CD4-positive, alpha-beta T cell treated with Interferon gamma for 1 hour (primary cell): ENCODE results near the gene SDE2.
"Not testable (repeated sequence)": the region's sequence is repeated elsewhere in the genome, so short reads cannot be mapped to it uniquely, and the experiment has no call there.

Experiments
- DNase-seq: peaks from one replicate; pipeline ENCODE4 v3.0.0-alpha.2; 2020

SDE2 gene

DNA sequence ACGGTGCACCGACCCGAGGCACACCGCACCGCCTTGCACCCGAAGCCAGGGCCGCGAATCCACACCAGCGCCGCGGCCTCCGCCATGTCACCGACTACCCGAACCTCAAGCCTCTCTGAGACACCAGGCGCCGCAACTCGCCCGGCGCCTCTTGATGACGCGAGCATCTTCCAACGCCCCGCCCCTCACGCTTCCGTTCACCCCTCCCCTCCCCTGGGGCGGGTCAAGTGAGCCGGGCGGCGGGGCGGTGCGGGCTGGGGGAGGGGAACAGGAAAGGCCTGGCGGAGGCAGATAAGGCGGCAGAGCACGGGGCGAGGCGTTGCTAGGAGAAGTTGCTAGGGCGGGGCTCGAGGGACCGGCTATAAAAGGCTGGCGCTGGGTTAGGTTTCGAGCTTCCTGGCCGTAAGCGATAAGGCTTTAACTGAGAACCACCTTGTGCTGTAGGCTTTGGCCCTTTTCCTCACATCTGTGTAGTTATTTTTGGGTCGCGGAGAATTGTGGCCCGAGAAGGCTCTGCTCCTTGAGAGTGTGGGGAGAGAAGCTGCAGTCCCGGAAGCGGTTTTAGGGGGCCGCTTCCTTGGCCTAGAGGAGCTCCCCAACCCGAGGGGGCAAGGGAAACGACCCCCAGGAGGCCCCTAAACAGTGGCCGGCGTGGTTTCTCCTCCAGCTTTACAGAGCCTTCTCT, at the start of gene SDE2:
TSS of gene SDE2 (minus strand) at position 117 of the 685 bp plus-strand sequence. CDS start at position 86, 31 bp downstream.
- peak; percentile 100 for DNase-seq

DNA sequence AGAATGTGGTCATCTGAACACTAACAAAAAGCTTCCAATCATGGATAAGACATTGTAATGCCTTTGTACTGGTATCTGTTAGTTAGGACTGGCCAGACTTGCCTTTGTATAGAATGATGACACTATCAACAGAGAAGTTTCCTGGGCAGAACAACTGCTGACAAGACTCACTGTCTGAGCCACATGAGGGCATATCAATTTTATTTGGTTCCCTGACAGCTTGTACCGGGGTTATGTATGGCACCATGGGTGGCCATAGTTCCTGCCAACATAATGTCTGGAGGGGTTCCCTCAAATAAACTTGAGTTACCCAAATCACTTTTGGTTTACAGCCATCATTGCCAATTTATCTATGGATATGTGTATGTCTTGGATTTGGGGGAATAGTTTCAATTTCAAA, 49.7 kb upstream of the SDE2 start:
- no peak for DNase-seq

DNA sequence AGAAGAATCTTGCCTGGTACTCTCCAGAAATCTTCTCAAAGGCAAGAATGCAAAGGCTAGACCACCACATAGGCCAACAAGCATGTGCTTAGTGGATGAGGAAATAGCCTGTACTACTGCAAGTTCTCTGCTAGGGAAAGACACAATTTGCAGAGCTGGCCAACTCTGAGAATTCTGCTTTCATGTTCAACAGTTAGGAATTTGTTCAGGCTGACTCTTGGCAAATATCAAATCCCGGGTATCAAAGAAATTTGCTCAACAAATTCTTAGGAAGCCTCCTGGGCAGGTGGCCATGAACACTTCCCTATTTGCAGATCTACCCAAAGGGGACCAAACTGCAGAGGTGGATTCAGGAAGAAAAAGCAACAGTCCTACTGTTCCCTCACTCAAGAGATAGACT, 48.4 kb upstream of the SDE2 start:
- no peak for DNase-seq

DNA sequence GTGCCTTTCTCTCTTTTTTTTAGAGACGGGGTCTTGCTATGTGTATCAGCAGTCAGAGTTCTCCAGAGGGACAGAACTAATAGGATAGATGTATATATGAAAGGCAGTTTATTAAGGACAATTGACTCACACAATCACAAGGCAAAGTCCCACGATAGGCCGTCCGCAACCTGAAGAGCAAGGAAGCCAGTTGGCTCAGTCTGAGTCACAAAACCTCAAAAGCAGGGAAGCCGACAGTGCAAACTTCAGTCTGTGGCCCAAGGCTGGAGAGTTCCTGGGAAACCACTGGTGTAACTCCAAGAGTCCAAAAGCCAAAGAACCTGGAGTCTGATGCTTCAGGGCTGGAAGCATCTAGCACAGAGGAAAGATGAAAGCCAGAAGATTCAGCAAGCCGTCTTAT, 47.1 kb upstream of the SDE2 start:
- no peak for DNase-seq

DNA sequence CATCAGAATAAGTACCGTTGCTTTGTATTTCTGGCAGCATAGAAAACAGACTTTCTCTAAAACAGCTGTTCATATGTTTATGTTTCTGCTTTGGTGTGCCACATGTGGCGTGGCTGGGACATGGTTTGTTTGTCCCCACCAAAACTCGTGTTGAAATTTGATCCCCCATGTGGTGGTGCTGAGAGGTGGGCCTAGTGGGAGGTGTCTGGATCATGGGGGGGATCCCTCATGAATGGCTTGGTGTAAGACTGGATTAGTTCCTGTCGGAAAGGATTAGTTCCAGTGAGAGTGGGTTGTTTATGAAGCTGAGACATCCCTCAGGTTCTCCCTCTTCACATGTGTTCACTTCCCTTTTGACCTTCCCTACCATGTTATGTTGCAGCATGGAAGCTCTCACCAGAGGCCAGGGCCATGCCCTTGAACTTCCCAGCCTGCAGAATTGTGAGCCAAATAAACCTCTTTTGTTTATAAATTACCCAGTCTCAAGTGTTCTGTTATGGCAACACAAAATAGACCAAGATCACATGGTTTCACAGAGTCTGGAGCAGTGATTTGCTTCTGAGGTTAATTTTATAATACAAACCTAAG, 45.5 kb upstream of the SDE2 start:
- no peak for DNase-seq

DNA sequence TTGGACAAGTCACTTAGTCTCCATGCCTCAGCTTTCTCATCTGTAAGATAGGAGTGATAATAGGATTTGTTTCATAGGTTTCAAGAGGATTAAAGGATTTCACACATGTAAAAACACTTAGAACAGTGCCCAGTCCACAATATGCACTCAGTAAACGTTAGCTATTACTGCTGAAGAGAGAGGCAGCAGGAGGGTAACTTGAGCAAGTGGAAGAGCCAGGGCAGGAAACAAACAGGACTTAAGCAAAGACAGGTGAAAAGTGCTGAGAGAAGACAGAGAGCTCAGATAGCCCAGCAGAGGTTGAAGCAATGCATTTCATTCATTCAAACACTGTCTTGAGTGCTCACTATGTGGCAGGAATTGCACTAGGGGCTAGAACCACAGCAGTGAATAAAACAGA, 42.3 kb upstream of the SDE2 start:
- no peak for DNase-seq

DNA sequence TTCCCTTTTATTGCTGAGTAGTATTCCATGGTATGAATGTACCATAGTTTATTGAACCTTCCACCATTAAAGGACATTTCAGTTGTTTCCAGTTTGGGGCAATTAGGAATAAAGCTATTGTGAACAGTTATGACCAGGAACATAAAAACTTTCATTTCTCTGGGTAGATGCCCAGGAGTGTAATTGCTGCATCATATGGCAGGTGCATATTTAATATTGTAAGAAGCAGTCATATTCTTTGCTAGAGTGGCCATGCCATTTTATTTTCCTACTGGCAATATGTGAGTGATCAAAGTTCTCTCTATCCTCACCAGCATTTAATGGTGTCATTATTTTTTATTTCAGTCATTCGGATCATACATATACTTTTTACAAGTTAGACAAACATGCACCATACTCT, 39.5 kb upstream of the SDE2 start:
- no peak for DNase-seq

DNA sequence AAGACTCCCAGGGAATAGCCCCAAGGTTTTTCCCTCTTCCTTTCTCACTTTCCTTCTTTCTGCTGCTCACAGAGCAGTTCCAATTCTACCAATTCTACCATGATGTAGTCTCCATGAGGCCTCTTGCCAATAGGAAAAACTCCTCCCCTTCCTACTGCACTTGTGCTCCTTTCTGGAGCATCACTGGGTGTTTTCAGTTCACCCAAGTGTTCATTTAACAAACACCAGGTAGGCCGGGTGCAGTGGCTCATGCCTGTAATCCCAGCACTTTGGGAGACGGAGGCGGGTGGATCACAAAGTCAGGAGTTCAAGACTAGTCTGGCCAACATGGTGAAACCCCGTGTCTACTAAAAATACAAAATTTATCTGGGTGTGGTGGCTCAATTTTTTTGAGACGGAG, 36.8 kb upstream of the SDE2 start:
- DNase-seq: no peak

DNA sequence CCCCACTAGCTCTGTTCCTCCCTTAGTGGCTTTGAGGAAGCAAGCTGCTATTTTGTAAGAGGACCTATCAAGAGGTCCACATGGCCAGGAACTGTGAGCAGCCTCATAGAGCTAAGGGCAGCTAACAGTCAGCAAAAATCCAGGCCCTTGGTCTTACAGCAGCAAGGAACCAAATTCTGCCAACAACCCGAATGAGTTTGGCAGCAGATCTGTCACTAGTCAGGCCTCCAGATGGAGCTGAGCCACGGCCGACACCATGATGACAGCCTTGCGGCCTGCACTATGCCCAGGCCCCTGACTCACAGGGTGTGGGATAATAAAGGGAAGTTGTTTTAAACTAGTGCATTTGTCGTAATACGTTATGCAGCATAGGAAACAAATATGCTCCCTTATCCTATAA, 35.3 kb upstream of the SDE2 start:
- peak; percentile 80 for DNase-seq

DNA sequence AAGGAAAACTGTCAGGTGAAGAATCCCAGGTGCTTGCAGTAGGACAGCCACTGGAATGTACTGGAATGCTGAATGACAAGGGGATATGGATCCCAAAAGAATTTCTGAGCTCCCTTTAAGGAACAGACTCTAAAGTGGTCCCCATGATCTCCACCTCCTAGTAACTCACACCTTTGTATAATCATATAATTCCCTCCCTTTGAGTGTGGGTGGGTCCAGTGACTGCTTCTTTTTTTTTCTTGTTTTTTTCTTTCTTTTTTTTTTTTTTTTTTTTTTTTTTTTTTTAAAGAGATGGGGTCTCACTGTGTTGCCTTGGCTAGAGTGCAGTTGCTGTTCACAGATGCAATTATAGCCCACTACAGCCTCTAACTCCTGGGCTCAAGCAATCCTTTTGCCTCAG, 34.8 kb upstream of the SDE2 start:
- DNase-seq: no peak

DNA sequence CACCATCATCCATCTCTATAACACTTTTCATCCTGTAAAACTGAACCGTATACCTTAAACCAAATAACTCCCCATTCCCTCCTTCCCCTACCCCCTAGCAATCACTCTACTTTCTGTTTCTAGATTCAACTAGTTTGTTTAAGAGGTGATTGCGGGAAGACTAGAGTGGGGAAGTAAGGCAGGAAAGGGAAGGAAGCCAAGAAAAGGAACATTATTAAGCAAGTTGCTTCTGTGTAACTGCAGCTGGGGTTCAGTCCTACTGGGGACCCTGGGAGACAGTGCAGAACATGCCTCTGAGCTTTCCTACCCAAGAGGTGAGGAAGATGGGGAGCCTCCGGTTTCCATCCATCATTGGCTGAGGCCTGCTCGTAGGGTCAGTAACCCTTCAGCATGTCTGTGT, 34.4 kb upstream of the SDE2 start:
- no peak for DNase-seq

DNA sequence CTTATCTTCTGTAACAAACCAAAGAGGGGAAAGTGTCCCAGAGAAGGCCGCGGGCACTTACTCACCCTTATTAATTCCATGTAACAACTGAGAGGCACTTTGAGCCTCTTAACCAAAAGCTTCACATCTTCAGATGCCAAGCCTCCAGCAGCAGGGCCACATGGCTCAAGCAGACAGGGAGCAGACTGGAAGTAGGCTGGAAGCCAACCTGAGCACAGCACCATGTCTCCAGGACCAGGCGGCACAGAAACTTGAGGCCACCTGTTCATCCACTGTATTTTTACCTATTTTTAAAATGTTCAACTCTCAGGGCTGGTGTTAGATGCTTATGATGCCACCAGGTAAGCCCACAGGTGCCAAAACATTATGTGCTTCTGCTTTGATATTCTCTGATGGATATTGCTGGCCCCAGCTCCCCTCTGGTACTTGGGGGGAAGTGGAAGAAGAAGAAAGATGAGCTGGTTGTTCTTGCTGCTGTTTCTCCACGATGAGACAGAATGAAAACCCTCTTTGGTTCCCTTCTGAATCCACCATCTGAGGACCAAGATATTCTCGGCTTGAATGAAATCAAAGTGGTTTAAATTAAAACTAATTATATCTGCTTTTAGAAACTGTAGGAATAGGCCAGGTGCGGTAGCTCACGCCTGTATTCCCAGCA, 30.6 kb upstream of the SDE2 start:
- DNase-seq: no peak

DNA sequence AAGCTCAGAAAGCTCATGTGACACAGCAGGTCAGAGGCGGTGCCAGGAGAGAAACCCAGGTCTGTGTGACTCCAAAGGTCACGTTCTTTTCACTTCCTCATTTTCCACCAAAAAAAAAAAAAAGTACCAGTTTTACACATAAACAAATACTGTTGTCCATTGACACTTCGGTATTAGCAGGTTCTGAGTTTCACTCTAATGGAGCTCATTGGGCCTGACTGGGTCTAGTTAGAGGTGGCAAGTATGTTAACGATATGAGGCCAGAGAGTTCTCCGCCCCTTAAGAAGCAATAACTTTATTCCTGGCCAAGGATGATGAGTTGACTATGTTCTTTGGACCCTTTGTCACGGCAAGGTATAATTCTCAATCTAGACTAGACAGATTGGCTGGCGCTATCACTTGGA, 30.0 kb upstream of the SDE2 start:
- DNase-seq: peak; percentile 66

DNA sequence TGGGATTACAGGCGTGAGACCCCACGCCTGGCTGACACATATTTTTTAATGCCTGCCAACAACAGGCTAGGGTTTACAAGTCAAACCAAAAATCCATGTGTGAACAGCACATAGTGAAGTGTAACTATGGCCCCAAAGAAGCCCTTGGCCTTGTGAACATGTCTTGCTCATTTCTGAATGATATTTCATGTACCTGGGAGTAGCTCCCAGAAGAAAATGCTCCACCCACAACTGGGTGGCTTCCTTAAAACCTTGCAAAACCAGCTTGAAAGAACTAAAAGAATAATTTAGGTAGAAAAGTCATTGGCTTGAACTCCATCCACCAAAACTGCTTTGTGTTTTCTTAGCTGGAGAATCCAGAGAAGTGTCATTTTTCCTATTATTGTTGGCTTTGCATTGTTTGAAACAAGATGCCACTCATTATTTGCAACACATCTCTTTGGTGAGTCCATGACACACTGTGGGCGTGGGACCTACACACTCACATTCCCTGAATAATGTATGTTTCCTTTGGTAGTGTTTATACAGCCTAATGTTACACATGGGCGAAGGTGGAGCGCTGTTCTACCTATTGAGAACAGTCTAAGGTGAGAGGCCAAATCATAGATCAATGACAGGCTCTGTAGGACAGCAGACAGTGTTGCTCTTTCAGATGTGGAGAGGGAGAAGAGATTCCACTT, 28.5 kb upstream of the SDE2 start:
- DNase-seq: no peak

DNA sequence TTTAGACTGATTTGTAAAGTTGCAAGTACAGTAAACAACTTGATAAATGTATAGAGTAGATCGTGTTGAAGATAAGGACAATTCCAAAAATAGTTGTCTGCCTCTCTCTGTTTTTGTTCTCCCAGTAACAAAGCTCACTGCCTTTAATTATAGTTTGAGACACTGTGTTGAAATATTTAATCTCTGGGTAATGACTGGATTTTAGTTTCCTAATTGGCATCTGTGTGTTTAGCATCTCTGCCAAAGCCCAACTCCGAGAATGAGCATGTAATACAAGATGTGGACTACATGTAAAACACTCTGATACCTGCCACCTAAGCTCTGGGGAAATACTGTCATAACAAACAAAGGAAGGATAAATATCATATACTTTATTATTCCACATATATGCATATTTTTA, 27.7 kb upstream of the SDE2 start:
- DNase-seq: no peak

DNA sequence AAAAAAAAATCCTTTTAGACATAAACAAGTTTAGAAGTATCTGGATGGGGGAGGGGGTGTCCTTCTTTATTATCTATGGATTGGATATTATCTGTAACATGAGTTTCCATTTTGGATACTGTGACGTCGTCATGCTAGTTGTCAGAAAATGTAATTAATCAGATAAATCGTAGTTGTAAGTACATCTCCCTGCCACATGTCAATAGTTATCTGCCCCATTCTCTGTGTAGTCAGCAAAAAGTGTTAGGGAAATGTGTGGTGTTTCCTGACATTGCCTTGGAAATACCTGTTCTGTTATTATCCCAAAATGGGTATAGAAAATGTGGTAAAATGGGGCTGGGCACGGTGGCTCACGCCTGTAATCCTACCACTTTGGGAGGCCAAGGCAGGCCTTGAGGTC, 24.6 kb upstream of the SDE2 start:
- no peak for DNase-seq

DNA sequence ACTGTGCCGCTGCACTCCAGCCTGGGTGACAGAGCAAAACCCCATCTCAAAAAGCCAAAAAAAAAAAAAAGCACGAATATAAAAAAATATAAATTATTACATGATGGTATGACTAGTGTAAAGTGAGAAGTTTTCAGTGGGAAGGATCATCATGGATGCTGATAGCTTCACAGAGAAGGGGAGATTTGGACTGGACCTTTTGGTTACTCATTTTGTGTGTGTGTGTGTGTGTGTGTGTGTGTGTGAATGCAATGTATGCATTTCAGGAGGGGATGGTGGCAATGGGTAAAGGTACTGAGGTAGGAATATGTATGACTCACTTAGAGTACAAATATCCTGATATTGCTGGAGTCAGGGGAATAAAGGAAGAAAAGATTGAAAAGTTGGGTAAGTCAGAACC, 22.7 kb upstream of the SDE2 start:
- no peak for DNase-seq

DNA sequence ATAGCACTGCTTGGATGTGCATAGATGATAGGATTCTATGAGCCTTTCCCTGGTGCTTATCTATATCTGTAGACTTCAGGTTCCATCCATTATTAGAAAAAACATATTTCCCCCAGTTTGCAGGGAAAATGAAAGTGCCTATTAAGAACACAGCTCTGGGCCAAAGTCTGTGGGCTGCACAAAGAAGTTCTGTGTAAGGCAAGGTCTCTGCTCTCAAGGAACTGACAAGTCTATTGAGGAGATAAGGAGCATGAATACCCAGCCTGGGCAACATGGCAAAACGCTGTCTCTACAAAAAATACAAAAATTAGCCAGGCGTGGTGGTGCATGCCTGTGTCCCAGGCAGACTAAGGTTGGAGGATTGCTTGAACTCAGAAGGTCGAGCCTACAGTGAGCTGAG, 22.3 kb upstream of the SDE2 start:
- DNase-seq: no peak

DNA sequence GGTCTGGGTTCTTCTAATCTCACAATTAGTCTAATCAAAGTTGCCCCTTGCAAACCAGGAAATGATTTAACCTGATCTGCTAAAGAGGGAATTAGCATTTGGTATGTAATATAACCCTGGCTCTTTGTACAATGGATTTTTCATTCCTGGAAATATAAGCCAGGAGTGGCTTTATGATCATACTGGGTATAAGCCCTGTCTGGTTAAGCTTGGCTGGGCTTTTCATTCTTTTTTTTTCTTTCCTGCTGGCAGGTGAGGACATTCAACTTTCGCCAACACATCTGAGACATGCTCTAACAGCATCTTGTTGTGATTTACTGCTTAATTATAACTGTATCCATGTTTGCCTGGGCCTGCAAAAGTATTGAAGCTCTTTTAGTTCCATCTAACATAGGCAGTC, 20.4 kb upstream of the SDE2 start:
- DNase-seq: no peak

DNA sequence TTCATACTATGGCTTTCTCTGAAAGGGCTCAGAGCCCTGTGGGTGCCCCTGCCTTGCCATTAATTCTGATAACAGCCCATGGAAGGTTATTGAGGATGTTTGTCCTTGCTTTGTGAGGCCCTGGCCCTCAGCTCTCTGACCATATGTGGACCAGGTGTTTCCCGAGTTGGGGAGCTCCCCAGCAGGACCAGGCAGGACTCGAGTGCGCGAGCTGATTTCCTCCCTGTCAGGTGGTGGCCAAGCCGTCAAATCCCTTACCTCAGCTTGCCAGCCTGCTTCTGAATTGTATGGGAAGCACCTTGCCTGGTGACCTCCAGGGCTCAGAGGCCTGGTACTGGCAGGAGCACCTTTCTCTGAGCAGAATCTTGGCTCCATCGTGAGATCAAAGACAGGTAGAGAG, 17.9 kb upstream of the SDE2 start:
- no peak for DNase-seq

DNA sequence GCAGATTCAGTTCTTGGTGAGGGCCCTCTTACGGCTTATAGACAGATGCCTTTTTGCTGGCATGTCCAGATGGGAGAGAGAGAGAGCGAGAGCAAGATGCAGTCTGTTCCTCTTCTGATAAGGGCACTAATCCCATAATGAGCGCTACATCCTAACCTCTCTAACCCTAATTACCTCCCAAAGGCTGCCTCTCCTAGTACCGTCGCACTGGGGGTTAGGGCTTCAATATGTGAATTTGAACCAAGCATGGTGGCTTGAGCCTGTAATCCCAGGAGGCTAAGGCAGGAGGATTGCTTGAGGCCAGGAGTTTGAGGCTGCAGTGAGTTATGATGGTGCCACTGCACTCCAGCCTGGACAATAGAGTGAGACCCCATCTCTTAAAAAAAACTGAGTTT, 10.5 kb upstream of the SDE2 start:
- no peak for DNase-seq

DNA sequence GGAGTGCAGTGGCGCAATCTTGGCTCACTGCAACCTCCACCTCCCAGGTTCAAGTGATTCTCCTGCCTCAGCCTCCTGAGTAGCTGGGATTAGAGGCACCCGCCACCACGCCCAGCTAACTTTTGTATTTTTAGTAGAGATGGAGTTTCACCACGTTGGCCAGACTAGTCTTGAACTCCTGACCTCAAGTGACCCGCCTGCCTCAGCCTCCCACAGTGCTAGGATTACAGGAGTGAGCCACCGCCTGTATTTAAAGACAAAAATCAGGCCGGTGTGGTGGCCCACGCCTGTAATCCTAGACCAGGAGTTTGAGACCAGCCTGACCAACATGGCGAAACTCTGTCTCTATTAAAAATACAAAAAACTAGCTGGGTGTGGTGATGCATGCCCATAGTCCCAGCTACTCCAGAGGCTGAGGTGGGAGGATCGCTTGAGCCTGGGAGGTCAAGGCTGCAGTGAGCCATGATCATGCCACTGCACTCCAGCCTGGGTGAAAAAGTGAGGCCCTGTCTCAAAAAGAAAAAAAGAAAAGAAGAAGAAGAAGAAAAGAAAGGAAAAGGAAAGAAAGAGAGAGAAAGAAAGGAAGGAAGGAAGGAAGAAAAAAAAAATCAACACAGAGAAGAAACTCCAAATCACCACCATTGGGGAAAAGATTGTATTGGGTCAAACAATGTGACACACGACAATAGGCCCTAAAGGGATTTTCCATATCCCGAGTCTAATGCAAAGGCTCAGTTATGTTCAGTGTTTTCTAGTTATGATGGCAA, 8.2 kb upstream of the SDE2 start:
- not testable (repeated sequence) for DNase-seq

DNA sequence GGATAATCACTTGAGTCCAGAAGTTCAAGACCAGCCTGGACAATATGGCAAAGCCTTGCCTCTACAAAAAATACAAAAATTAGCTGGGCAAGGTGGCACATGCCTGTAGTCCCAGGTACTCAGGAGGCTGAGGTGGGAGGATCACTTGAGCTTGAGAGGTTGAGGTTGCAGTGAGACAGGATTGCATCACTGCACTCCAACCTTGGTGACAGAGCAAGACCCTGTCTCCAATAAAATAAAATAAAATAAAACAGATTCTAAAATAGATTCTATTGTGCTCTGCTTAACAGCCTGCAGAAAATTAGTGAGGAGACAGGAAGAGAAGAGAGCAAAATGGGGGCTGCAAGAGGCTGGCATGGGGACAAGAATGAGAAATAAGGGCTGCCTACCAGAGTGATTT, 7.5 kb upstream of the SDE2 start:
- no peak for DNase-seq
